GM12875 (cell line): ENCODE results near the gene APOD.
"Not testable (repeated sequence)": the region's sequence is repeated elsewhere in the genome, so short reads cannot be mapped to it uniquely, and the experiment has no call there.

Source experiments
- H3K4me3 ChIP-seq: one replicate; pipeline ENCODE4 v1.5.1; 2011; ENCODE audit warnings: low read depth, low read length, control low read depth
- TF ChIP-seq, protein P1 (sequence below): IDR thresholded peaks from 2 replicates; pipeline ENCODE4 v1.5.1; 2011; ENCODE audit warnings: low read depth, mild to moderate bottlenecking, control low read depth, inconsistent platforms, low read length, moderate library complexity, borderline replicate concordance; ENCODE audit not compliant: insufficient read depth

Gene APOD

DNA sequence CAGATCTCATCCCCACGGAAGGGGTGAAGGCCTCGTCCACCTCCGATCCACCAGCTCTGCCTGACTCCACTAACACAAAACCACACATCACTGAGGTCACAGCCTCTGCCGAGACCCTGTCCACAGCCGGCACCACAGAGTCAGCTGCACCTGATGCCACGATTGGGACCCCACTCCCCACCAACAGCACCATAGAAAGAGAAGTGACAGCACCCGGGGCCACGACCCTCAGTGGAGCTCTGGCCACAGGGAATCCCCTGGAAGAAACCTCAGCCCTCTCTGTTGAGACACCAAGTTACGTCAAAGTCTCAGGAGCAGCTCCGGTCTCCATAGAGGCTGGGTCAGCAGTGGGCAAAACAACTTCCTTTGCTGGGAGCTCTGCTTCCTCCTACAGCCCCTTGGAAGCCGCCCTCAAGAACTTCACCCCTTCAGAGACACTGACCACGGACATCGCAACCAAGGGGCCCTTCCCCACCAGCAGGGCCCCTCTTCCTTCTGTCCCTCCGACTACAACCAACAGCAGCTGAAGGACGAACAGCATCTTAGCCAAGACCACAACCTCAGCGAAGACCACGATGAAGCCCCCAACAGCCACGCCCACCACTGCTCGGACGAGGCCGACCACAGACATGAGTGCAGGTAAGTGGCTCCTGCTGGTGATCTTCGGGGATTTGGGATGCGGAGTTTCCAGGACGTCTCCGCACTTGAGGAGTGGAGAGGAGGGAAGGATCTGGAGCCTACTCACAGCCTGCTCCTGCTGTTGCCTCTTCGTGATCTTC is 36.0 kb upstream of the APOD start:
- H3K4me3 ChIP-seq = not testable (repeated sequence)

DNA sequence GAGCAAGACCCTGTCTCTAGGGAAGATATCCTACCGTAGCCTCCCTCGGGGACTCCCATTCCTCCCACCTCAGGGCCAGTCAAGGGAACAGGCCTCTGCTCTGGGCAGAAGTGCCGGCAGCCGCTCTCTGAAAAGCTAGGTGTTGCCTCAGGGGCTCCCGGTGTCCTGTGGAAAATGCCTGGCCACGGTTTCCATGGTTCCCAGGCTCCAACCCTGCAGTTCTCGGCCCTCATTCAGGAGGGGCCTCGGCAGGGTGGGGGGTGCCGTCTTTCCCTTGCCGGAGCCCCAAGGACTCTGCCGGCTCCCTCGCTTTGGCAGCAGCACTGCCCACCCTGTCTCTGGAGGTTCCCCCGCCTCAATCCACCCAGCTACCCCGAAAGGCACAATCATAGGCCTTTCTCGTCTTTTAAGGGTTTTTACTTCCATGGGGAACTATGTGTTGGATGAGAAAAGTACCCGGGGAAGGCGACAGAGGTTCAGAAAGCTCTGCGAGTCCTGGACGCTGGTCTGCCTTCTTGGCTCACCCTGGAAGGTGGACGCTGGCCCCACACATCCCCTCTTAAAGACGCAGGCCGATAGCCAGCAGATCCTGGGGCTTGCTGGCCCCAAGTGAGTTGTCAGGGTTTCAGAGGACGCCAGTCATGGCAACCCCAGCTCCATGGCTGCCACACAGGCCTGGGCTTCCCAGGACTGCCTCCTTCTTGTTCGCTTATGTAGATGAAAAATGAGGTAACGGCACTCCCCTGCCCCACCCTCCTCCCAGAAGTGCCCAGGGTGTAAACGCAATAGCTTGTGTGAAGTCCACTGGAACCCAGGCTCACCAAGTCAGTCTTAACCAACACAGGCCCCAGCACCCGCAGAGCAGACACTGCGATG is 34.3 kb upstream of the APOD start:
- not testable (repeated sequence) for H3K4me3 ChIP-seq

DNA sequence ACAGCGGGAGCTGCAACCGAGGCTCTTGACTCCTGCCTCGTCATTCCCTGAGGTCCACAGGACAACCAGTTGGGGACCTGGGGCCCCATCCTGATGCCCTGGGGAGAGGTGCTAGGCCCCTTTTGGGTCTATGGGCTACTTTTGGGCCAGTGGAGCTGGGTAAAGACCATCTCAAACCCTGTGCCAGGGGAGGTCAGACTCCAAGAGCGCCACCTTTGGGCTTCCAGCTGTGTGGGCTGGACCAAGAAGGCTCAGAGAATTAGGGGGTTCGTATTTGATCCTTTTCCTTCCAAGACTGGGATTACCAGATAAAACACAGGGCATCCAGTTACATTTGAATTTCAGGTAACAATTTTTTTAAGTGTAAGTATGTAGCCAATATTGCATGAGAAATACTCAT is 33.4 kb upstream of the APOD start:
- H3K4me3 ChIP-seq = not testable (repeated sequence)

DNA sequence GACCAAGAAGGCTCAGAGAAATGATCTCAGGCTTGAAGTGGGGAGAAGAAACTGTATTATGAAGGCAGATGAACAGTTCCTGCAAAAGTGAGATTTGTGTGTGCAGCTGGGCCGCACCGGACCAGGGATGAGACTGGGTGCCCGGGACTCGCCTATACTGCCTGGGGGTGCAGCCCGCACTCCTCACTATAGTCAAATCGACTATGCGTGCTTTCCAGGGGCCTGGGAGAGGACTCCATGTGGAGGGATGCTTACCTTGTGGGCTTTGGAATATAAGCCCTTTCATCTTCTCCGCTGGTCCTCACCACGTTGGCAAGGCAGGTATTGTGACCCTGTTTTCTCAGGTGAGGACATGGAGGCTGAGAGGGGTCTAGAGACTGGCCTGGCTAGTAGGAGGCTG is 32.9 kb upstream of the APOD start:
- TF ChIP-seq, protein P1, sequence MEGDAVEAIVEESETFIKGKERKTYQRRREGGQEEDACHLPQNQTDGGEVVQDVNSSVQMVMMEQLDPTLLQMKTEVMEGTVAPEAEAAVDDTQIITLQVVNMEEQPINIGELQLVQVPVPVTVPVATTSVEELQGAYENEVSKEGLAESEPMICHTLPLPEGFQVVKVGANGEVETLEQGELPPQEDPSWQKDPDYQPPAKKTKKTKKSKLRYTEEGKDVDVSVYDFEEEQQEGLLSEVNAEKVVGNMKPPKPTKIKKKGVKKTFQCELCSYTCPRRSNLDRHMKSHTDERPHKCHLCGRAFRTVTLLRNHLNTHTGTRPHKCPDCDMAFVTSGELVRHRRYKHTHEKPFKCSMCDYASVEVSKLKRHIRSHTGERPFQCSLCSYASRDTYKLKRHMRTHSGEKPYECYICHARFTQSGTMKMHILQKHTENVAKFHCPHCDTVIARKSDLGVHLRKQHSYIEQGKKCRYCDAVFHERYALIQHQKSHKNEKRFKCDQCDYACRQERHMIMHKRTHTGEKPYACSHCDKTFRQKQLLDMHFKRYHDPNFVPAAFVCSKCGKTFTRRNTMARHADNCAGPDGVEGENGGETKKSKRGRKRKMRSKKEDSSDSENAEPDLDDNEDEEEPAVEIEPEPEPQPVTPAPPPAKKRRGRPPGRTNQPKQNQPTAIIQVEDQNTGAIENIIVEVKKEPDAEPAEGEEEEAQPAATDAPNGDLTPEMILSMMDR = no peak
- H3K4me3 ChIP-seq = no peak overlapping the region

DNA sequence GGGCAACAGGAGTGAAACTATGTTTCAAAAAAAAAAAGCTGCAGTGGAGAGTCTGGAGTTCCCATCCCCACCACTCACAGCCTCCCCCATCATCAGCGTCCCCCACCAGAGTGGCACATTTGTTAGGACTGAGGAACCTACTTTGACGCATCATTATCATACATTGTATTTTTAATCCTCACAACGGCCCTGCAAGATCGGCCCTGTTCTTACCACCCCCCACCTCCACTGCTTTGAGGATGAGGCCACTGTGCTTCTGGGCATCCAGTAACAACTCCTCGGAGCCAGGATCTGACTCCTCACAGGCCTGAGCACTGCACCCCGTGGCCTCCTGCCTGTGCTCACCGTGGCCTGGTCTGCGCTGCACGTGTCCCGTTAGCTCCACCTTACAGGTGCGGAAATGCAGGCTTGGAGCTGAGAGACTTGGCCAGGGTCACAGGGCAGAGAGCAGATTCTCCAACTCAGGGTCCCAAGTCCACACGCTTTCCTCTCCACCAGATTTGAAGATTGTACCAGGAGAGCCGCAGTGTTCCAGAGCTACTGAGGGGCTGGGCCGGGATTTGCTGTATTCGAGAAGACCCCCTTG is 32.3 kb upstream of the APOD start:
- not testable (repeated sequence) for H3K4me3 ChIP-seq

DNA sequence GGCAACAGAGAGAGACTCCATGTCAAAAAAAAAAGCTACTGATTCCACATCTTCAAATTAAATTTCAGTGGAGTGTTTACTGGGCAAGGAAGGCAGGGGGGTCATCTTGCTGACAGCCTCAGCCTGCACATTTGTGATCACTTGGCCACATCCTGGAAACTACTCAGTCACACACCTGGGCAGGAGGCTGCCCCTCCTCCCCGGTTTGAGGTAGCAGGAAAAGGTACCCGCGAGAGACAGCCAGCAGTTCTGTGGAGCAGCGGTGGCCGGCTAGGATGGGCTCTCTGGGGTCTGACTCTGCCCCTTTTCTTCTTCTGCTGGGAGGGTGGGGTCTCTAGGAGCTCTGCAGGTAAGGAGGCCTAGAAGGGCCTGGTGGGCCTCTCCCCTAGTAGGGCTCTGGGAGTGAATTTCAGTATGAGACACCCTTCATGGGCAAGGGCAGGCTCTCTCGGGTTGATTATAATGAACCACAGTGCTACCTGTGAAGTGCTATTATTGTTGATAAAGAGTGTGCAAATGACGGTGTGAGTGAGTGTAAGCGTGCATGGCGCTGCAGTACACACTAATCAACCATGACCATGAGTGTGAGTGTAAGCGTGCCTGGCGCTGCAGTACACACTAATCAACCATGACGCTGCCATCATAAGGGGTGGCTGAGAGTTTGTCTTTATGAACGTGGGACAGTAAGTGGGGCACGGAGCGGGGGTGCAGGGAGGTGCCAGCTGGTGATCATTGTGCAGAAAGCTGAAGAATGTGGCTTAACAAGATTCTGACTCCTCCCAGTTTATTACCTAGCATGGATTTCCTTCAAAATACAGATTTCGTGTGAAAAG is 31.1 kb upstream of the APOD start:
- H3K4me3 ChIP-seq = not testable (repeated sequence)

DNA sequence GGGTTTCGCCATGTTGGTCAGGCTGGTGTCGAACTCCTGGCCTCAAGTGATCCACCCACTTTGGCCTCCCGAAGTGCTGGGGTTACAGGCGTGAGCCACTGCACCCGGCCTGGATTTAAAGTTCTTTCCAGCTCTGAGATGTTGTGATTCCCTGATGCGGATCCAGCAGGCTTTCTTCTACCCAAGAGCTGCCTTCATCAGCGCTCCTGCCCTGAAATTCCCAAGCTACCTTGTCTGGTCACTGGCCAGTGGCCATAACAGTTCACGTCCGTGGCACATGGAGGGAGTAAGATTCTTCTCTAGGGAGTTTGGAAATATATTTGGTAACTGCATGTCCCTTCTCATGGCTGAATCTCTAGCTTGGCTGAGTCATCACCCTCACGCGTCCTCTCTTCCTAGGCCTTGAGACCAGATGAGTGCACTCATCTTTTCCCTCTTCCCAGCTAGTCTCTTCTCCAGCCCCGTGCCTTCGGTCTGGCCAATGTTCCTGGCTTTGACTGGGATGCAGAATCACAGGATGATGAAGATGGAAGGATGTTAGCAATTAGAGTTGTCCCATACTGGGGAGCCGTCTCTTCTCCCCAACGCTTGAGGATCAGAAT is 29.8 kb upstream of the APOD start:
- TF ChIP-seq, protein P1 = no peak

DNA sequence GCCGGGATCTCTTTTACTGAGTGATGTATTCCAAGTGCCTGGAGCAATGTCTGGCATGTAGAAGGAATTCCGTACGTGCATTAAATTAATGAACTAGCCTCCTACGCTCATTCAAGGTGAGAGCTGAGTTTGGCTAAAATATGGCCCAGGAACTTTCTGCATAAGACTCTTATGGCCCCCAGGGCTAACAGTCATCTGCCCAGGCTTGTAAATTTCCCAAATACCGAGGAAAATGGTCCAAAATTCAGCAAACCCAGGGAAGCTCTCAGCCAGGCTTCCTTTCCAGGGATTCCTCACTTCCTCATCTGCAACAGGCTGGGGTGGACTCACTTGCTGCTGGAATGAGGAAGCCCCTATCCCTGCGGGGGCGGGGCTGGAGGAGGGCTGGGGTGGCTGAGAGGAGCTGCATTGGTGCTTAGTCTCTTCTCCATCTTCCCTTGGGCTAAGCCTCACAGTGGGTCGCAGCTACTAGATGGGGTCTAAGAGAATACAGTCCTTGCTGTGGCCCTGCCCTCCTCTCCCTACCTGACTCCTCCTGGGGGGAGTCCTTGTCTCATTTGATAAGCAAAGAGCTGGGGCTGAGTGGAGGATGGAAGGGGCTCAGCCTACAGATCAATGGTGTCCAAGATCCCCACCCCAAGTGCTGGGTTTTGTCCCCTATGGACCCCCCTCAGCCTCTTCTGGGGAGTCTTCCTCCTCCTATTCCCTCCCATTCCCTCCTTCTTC is 28.5 kb upstream of the APOD start:
- TF ChIP-seq, protein P1 = no peak
- H3K4me3 ChIP-seq = no peak overlapping the region

More for the DNA sequence above, 29.8 kb upstream of the APOD start:
- no peak overlapping the region for H3K4me3 ChIP-seq

DNA sequence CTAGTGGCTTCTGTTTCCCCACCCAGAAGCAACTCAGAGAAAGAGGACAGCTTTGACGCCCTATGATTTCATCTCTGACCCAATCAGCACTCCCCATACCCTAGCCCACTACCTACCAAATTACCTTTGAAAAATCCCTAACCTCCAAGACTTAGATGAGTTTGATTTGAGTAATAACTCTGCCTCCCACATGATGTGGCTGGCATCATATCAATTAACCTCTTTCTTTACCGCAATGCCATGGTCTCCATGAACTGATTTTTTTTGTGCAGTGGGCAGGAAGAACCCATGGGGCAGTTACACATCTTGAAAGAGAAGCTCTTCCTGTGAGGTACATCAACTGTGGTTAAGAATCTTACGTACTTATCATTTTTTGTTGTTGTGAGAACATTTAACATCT is 25.5 kb upstream of the APOD start:
- no peak overlapping the region for H3K4me3 ChIP-seq
- TF ChIP-seq, protein P1 = no peak

DNA sequence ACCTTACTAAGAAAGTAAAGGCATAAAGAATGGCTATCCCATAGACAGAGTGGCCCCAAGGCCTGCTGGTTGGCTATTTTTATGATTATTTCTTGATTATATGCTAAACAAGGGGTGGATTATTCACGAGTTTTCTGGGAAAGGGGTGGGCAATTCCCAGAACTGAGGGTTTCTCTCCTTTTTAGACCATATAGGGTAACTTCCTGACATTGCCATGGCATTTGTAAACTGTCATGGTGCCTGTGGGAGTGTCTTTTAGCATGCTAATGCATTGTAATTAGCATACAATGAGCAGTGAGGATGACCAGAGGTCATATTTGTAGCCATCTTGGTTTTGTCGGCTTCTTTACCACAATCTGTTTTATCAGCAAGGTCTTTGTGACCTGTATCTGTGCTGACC is 18.0 kb upstream of the APOD start:
- H3K4me3 ChIP-seq = not testable (repeated sequence)
